Activated CD8-positive, alpha-beta T cell treated with anti-CD3 and anti-CD28 coated beads for 36 hours (primary cell): ENCODE data around the gene CCR4. TPM values are rescaled to one million over a fixed set of nuclear protein-coding genes. Genes with fewer than 3 reads are reported as not detected.
"Not testable (repeated sequence)": the region's sequence is repeated elsewhere in the genome, so short reads cannot be mapped to it uniquely, and the experiment has no call there.

Source experiments
- ATAC-seq: fragments of 200-7000 bp; cut with Tn5 transposase; one replicate; pipeline ENCODE4 v1.10.0; 2021; ENCODE audit warnings: mild to moderate bottlenecking, moderate library complexity
- CTCF ChIA-PET: fragments of 350-600 bp; sonication (Branson Sonifier 250); formaldehyde crosslinking; loops from one replicate; lab custom pipeline; 2021; ENCODE audit warnings: antibody characterized with exemption; lab: Charles Lee
- POLR2A ChIA-PET: fragments of 350-600 bp; sonication (Branson Sonifier 250); formaldehyde crosslinking; loops from one replicate; lab custom pipeline; 2021; ENCODE audit warnings: antibody characterized with exemption; lab: Charles Lee
- DNase-seq: peaks from one replicate; pipeline ENCODE4 v3.0.0-alpha.2; 2020
- H3K27ac Mint-ChIP-seq: one replicate; pipeline ENCODE4 v1.8.0; 2021; ENCODE audit warnings: mild to moderate bottlenecking, mixed read lengths
- H3K27me3 Mint-ChIP-seq: one replicate; pipeline ENCODE4 v1.8.0; 2021; ENCODE audit warnings: mixed read lengths
- H3K36me3 Mint-ChIP-seq: one replicate; pipeline ENCODE4 v1.8.0; 2021; ENCODE audit warnings: low read depth, mixed read lengths
- H3K4me1 Mint-ChIP-seq: one replicate; pipeline ENCODE4 v1.8.0; 2021; ENCODE audit warnings: low read depth, mixed read lengths
- H3K4me3 Mint-ChIP-seq: one replicate; pipeline ENCODE4 v1.8.0; 2021; ENCODE audit warnings: mild to moderate bottlenecking, moderate library complexity, mixed read lengths
- H3K9me3 Mint-ChIP-seq: one replicate; pipeline ENCODE4 v1.8.0; 2021; ENCODE audit warnings: mixed read lengths
- intact Hi-C: fragments of 100-400 bp; cut with micrococcal nuclease; formaldehyde crosslinking; loops from one replicate; pipeline ENCODE4 v1.10.0; 2022
- total RNA-seq, 2 experiments: library from RNA; stranded (reverse); gene quantifications; one replicate each; pipeline ENCODE4 v1.2.3, GENCODE V29; 2021
- TF ChIP-seq, protein P1 (sequence below): fragments of 200-600 bp; IDR thresholded peaks from one replicate; pipeline ENCODE4 v1.8.0; 2022; ENCODE audit warnings: antibody characterized with exemption, mild to moderate bottlenecking

CCR4 gene
- total RNA-seq, 2 experiments from 2014 or later: 17.4 to 18.8 TPM

DNA sequence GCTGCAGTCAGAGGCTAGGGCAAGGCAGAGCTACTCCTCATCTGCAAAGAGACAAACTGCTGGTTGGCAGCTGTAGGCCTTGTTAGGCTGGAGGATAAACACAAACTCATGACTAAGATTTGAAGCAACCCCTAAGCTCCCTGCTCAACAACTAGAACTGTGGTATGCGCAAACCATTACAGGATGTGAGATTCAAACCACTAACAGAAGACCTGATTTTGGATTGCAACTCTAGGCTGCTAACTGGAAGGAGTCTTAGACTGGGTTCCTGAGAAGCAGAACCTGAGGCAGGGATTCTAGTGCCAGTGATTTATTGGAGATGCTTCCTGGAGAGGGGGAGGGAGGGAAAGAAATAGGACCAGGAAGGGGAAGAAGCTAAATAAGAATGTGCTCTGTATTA is 22.5 kb downstream of the CCR4 start:
- no peak overlapping the region for H3K4me3 Mint-ChIP-seq

GRCh38 chr3:32975891-32976595 is 24.6 kb downstream of the CCR4 start:
- no peak overlapping the region for H3K4me3 Mint-ChIP-seq
- TF ChIP-seq, protein P1, sequence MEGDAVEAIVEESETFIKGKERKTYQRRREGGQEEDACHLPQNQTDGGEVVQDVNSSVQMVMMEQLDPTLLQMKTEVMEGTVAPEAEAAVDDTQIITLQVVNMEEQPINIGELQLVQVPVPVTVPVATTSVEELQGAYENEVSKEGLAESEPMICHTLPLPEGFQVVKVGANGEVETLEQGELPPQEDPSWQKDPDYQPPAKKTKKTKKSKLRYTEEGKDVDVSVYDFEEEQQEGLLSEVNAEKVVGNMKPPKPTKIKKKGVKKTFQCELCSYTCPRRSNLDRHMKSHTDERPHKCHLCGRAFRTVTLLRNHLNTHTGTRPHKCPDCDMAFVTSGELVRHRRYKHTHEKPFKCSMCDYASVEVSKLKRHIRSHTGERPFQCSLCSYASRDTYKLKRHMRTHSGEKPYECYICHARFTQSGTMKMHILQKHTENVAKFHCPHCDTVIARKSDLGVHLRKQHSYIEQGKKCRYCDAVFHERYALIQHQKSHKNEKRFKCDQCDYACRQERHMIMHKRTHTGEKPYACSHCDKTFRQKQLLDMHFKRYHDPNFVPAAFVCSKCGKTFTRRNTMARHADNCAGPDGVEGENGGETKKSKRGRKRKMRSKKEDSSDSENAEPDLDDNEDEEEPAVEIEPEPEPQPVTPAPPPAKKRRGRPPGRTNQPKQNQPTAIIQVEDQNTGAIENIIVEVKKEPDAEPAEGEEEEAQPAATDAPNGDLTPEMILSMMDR: no peak
- H3K4me1 Mint-ChIP-seq: peaks cover 23% of the 10 kb centered on the region
- no peaks in the 10 kb centered on the region for H3K9me3 Mint-ChIP-seq
- ATAC-seq (no peak), DNase-seq (no peak)
- intact Hi-C loops: no loop called here
- ChIA-PET POLR2A (interaction anchor here (1.6 kb wide), 1 partner anchor 11 kb away, joined by 11 read pairs; no protein-coding TSS in a partner anchor), CTCF (interaction anchor here (0.5 to 1.6 kb wide), 4 partner anchors 17 to 99 kb away, joined by 3 to 4 read pairs (median 4); no protein-coding TSS in a partner anchor)
- peak overlapping the region; percentile 22 for H3K27ac Mint-ChIP-seq
- H3K36me3 Mint-ChIP-seq: no peaks in the 10 kb centered on the region
- H3K27me3 Mint-ChIP-seq: no peaks in the 10 kb centered on the region

More for the DNA sequence above, 22.5 kb downstream of the CCR4 start:
- Mint-ChIP-seq H3K4me1 (peaks cover 23% of the 10 kb centered on the region), H3K9me3 (no peaks in the 10 kb centered on the region), H3K27ac (no peak overlapping the region), H3K27me3 (no peaks in the 10 kb centered on the region), H3K36me3 (no peaks in the 10 kb centered on the region)
- TF ChIP-seq, protein P1: no peak
- DNase-seq: peak; percentile 38
- intact Hi-C loops: no loop called here
- ChIA-PET POLR2A (interaction anchor here (0.8 to 1.5 kb wide), 5 partner anchors 11 to 34 kb away, joined by 3 to 6 read pairs (median 4); no protein-coding TSS in a partner anchor), CTCF (interaction anchor here (0.8 to 1.6 kb wide), 6 partner anchors 12 to 157 kb away, joined by 3 to 6 read pairs (median 3); no protein-coding TSS in a partner anchor)
- peak; percentile 92 for ATAC-seq

DNA sequence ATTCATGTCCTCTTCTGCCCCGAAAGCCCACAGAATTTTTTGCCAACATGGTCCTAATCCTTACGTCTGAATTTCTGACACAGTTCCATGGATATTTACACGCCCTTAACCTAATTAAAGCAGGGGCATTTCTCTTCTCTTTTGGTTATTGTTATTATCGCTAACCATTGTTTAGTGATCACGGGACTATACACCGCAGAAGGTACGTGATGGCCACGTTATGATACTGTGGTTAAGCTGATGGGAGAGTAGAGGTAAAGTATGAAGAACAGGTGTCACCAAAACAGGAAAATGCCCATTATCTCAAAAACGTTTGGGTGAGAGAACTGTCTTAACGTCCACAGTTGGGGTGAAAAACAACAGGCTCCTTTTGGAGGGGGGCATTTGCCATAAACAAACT is 26.4 kb downstream of the CCR4 start:
- intact Hi-C loops: no loop called here
- POLR2A ChIA-PET: interaction anchor here (1.1 kb wide), 1 partner anchor 25 kb away, joined by 5 read pairs; no protein-coding TSS in a partner anchor

DNA sequence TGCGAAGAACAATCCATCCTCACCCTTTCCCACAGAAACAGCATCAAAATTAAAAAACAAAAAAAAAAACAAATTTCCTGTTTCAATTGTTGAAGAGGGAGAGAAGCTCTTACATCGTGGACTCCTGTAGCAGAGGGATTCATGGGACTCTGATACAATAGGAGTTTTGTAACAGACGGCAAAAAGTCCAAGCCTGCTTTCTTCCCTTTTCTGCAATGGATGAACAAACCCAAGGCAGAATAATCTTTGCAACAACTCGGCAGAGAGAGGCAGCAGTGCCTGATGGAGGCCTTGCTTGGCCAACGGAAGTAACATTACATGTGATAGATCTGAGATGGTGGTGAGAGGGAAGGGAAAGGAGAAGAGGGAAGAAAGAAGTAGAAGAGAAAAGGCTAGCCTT is 26.9 kb downstream of the CCR4 start:
- no peaks in the 10 kb centered on the region for H3K27me3 Mint-ChIP-seq
- intact Hi-C loops: no loop called here
- H3K9me3 Mint-ChIP-seq: no peaks in the 10 kb centered on the region
- no peak for DNase-seq
- H3K27ac Mint-ChIP-seq: no peak overlapping the region
- no peak for ATAC-seq
- no peak overlapping the region for H3K4me3 Mint-ChIP-seq
- H3K4me1 Mint-ChIP-seq: peaks cover 23% of the 10 kb centered on the region
- no peaks in the 10 kb centered on the region for H3K36me3 Mint-ChIP-seq
- TF ChIP-seq, protein P1: no peak
- CTCF ChIA-PET: interaction anchor here (1.4 kb wide), 1 partner anchor 97 kb away, joined by 3 read pairs; no protein-coding TSS in a partner anchor
- POLR2A ChIA-PET: no interaction called here

More for the DNA sequence above, 26.4 kb downstream of the CCR4 start:
- CTCF ChIA-PET: interaction anchor here (0.6 kb wide), 1 partner anchor 31 kb away, joined by 3 read pairs; no protein-coding TSS in a partner anchor
- no peak overlapping the region for H3K27ac Mint-ChIP-seq
- DNase-seq (no peak), ATAC-seq (no peak)
- no peaks in the 10 kb centered on the region for H3K27me3 Mint-ChIP-seq
- H3K4me3 Mint-ChIP-seq: no peak overlapping the region
- TF ChIP-seq, protein P1: no peak
- peaks cover 23% of the 10 kb centered on the region for H3K4me1 Mint-ChIP-seq
- H3K9me3 Mint-ChIP-seq: no peaks in the 10 kb centered on the region
- no peaks in the 10 kb centered on the region for H3K36me3 Mint-ChIP-seq

DNA sequence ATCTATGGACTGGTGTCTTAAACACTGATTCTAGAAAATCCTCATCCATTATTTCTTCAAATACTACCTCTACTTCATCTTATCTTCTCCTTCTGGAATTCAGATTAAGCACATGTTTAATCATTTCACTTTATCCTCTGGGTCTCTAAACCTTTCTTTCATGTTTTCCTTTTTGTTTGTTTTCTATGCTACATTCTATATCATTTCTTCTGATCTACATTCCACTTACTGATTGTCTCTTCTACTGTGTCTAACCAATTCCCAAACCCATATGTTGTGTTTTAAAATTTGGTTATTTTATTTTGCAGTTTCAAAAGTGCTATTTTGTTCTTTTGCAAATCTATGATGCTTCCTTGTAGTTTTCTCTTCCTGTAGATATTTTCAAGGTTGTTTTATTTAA is 31.7 kb downstream of the CCR4 start:
- H3K4me3 Mint-ChIP-seq: no peak overlapping the region
- no peak overlapping the region for H3K27ac Mint-ChIP-seq
- POLR2A ChIA-PET: no interaction called here
- DNase-seq (no peak), ATAC-seq (no peak)
- peaks cover 2% of the 10 kb centered on the region for H3K27me3 Mint-ChIP-seq
- intact Hi-C loops: no loop called here
- H3K4me1 Mint-ChIP-seq: peaks cover 4% of the 10 kb centered on the region
- CTCF ChIA-PET: interaction anchor here (1.4 kb wide), 1 partner anchor 36 kb away, joined by 3 read pairs; no protein-coding TSS in a partner anchor
- TF ChIP-seq, protein P1: no peak
- H3K36me3 Mint-ChIP-seq: peaks cover 2% of the 10 kb centered on the region
- H3K9me3 Mint-ChIP-seq: no peaks in the 10 kb centered on the region

GRCh38 chr3:32984918-32985317 is 33.5 kb downstream of the CCR4 start:
- ChIA-PET CTCF (interaction anchor here (0.9 kb wide), 1 partner anchor 46 kb away, joined by 3 read pairs; no protein-coding TSS in a partner anchor), POLR2A (interaction anchor here (1.3 kb wide), 1 partner anchor 21 kb away, joined by 3 read pairs; no protein-coding TSS in a partner anchor)
- peaks cover 11% of the 10 kb centered on the region for H3K4me1 Mint-ChIP-seq
- H3K4me3 Mint-ChIP-seq, H3K36me3 Mint-ChIP-seq, H3K9me3 Mint-ChIP-seq, intact Hi-C loops, H3K27ac Mint-ChIP-seq, DNase-seq, H3K27me3 Mint-ChIP-seq, ATAC-seq: not testable (repeated sequence)
